GM19397 (cell line): ENCODE data around the gene CECR2.
"Not testable (repeated sequence)": the region's sequence is repeated elsewhere in the genome, so short reads cannot be mapped to it uniquely, and the experiment has no call there.

Source experiments
- ATAC-seq: cut with Tn5 transposase; IDR thresholded peaks from one replicate; pipeline ENCODE4 v1.9.1; 2021; ENCODE audit warnings: mild to moderate bottlenecking, moderate library complexity; ENCODE audit not compliant: unreplicated experiment

The CECR2 gene

DNA sequence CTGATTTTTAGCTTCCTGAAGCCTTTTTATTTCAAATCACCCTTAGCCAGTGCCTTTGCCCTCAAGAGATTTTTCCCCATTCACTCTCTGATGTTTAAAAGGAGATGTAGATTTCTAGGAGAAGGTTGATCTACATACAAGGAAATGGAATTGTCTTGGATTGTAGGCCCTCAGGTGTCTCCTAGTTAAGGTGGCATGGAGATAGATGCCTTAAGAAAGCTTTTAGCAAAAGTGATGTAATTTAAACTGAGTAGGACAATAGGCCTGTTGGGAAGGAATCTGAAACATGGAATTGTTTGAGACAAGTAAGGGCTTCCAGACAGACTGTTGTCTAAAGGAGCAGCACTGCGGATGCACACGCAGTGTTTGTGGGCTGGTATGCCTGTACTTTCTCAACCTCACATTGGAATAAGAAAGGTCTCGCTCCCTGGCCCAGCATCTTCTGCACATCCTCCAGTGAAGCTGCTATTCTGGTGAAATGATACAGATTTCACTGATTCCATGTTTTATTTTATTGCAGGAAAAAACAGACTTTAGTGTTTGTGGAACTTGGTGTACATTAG lies 124.2 kb downstream of the CECR2 start:
- ATAC-seq = no peak

DNA sequence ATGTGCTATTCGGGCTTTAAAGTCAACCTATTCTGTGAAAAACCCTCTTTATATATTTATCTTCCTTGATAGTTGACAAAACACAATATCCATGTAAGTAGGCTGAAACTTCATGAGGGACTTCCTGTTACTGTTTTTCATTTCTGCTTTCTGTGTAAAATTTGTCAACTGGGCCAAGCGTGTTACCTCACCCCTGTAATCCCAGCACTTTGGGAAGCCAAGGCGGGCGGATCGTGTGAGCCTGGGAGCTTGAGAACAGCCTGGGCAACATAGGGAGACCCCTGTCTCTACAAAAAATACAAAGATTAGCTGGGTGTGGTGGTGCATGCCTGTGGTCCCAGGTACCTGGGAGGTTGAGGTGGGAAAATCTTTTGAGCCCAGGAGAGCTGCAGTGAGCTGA lies 127.6 kb downstream of the CECR2 start:
- ATAC-seq = no peak

DNA sequence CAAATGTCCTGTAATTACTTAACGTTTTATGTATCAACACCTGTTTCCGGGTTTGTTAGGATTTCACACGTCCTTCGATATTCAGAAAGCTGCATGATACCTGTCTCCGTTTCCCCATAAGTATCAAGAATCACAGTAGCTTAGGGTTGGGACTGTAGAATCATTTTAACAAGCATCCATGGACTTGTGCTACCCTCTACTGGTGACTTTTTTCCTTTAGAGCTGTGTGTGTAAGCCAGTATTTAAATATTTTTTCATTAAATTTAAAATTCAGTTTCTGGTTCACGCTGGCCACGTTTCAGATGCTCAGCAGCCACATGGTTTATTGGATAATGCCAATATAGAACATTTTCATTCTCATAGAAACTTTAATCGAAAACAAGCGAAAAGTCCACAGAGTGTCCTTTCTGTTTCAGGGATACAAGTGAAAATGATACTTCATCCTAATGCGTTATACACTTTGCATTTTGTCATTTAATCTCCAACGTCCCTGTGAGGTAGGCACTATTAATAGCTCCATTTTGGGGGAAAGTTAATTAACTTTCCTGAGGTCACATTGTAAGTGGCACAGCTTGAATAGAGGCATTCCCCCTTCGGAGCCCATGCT lies 132.5 kb downstream of the CECR2 start:
- no peak for ATAC-seq

DNA sequence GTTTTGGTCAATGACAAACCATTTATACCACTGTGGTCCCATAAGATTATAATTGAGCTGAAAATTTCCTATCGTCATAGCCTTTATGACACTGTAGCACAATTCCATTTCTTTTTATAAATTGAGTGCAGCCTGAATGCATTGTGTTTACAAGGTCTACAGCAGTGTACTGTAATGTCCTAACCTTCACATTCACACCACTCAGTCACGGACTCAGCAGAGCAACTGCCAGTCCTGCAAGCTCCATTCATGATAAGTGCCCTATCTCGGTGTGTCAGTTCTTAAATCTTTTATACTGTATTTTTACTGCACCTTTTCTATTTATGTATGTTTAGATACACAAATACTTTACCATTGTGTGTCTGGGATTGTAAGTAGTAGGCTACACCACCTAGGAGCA lies 138.8 kb downstream of the CECR2 start:
- no peak for ATAC-seq

DNA sequence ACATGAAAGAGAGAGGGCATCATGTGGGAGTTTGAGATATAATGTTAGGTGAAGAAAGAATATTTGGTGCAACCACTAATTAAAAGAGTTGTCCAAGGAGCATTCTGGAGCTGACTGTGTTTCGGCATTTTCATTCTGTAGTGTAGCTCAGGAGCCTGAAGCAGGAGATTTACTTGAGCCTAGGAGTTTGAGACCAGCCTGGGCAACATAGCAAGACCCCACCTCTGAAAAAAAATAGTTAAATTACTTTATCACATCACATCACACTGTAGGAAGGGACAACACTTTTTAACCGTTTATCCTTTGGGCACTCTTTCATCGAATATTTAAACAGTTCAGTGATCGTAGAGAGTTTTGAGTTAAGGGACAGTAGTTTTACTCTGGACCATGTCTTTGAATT lies 143.7 kb downstream of the CECR2 start:
- ATAC-seq = no peak

DNA sequence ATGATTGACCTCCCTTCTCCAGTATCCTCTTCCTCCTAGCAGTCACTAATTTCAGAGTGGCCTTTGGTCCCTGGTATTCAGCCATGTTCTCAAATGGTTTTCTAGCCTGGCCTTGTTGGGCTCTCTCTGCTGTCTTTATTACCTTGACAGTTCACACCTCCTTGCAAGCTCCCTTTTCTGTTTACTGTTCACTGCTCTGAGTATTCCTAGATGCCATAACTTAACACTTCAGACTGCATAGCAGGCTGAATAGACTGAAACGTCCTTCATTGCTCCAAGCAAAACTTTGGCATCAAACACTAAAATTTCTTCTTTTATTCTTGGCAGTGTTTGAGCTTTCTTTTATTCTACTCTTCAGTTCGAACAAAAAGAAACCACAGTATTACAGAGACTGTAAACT lies 144.4 kb downstream of the CECR2 start:
- ATAC-seq = no peak

DNA sequence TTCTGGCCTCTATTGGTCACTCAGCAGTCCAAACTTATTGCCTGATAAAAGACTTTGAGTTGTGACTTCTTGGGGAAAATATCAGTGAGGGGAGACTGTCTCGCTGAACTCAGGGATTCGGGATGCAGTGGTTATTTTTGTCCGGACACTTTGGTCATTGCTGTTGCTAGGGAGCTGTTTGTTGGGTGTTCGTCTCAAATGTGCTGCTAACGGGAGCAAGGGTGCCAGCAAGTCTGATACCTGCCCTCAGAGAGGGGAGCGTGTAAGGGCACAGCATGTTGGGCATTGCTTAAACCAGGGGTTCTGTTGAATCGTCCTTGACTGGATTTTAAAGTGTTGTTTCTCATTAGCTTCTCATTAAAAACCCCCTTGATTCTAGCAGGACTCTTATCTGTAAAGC lies 144.8 kb downstream of the CECR2 start:
- no peak for ATAC-seq

DNA sequence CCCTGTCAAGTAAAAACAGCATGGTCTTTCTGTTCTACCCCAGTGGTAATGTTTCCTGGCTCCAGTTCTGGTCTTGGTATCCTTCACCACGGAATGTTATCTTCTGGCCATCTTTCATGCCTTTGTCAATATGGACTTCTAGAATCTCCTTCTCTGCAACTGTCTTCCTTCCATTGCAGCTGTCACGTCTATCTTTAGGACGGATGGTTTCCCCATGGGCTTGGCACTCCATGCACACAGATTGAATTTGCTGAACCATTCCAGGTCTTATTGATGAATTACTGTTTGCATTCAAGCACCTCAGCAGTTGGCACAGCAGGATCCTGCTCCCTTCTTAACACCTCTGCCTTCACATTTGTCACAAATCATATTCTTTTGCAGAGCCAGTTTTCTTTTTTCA lies 149.1 kb downstream of the CECR2 start:
- no peak for ATAC-seq

DNA sequence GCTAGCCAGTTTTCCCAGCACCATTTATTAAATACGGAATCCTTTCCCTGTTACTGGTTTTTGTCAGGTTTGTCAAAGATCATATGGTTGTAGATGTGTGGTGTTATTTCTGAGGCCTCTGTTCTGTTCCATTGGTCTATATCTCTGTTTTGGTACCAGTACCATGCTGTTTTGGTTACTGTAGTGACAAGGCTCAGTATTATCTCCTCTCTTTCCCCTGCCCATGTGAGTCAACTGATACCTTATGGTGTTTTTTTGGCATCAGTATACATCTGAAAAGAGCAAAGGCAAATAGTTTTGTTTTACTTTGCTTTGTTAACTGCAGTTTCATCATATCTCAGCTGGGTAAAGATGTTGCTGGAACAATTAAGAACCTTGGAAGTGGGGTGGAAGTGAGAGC lies 152.7 kb downstream of the CECR2 start:
- not testable (repeated sequence) for ATAC-seq

DNA sequence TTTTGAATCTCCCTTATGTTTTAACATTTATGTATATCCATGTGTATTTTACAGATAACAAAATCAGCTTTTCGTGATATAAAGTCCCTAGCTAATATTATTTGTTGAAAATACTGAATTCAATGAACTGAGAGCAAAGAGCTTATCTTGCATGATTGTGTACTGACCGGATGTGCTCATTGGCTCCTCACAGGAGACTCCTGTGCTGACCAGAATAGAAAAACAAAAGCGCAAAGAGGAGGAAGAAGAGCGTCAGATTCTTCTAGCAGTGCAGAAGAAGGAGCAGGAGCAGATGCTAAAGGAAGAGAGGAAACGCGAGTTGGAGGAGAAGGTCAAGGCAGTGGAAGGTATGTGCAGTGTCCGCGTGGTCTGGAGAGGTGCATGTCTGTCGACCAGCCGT lies 154.7 kb downstream of the CECR2 start:
- no peak for ATAC-seq

DNA sequence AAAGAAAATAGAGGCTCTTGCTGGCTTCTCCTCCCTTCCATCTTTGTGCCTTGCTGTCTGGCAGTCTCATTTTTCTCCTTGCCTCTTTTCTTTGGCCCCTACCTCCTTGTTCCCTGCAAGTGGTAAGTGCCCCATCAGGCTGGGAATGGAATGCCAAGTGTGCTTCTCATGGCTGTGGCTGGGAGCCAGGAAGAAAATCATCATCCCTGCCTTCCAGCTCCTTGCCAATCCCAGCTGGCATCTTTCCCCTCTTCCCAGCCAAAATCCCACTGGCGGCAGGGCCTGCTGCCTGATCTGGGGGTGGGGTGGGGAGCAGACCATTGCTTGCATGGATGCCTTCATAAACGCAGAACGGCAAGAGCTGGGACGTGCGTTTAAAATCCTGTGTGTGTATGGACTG lies 167.0 kb downstream of the CECR2 start:
- ATAC-seq = no peak

DNA sequence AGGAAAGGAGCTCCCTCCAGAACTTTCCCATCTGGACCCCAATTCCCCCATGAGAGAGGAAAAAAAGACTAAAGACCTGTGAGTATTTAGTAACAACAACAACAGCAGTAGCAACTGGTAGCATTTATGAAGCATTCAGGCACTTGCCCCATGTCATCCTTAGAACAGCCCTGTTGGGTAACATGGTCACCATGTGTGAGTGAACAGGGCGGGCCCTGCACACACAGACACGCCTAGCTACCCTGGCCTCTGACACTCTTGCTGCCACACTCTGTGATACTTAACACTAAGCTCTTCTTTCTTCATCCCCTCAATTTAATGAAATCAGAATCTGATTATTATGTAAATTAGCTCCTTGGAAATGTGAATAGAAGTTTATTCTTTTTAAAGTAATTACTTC lies 167.9 kb downstream of the CECR2 start:
- ATAC-seq = no peak

DNA sequence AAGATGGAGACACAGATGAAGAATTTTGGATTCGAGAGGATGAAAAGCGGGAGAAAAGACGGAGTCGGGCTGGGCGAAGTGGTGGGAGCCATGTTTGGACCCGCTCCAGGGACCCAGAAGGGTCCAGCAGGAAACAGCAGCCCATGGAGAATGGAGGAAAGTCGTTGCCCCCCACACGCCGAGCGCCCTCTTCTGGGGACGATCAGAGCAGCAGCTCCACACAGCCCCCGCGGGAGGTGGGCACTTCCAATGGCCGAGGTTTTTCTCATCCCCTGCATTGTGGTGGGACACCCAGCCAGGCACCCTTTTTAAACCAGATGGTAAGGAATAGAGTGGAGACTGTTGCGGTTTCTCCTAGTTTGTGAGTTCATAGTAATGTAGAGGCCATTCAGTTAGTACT lies 171.2 kb downstream of the CECR2 start:
- ATAC-seq = no peak

DNA sequence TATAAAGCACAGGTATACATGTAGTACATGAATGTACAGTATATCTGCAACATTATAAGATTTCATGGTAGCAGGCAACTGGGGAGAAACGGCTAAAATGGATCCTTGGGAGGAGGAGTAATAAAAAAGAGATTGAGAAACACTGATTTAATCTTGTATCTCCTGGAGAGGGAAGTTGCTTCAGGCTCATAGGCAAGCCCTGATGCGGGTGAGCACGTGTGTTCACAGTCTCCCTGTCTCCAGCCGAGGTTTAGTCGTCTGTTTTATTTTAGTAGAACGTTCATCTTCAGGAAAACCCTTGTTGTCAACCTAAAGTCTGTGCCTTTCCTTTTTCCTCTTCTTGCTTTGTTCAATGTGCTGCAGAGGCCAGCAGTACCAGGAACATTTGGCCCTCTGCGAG lies 172.2 kb downstream of the CECR2 start:
- no peak for ATAC-seq

DNA sequence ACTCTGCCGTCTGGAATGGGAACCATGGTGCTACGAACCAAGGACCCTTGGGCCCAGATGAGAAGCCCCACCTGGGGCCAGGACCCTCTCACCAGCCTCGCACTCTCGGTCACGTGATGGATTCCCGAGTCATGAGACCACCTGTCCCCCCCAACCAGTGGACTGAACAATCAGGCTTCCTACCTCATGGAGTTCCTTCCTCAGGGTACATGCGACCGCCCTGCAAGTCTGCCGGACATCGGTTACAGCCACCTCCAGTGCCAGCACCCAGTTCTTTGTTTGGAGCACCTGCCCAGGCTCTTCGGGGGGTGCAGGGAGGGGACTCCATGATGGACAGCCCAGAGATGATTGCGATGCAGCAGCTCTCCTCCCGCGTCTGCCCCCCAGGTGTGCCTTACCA lies 173.2 kb downstream of the CECR2 start:
- no peak for ATAC-seq

DNA sequence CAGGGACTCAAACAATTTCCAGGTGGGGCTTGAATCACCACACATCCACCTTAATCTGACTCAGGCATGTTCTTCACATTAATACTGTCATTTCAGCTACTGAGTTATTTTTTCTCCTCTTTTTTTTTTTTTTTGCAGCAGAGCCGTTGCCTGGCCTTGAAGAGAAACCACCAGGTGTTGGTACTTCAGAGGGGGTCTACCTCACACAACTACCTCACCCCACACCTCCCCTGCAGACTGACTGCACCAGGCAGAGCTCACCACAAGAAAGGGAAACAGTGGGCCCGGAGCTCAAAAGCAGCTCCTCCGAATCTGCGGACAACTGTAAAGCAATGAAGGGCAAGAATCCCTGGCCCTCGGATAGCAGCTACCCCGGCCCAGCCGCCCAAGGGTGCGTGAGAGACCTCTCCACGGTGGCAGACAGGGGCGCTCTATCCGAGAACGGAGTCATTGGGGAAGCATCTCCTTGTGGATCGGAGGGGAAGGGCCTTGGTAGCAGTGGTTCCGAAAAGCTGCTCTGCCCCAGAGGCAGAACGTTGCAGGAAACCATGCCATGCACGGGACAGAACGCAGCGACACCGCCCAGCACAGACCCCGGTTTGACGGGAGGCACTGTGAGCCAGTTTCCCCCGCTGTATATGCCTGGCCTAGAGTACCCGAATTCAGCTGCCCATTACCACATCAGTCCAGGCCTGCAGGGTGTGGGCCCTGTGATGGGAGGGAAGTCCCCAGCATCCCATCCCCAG lies 178.9 kb downstream of the CECR2 start:
- ATAC-seq = no peak

DNA sequence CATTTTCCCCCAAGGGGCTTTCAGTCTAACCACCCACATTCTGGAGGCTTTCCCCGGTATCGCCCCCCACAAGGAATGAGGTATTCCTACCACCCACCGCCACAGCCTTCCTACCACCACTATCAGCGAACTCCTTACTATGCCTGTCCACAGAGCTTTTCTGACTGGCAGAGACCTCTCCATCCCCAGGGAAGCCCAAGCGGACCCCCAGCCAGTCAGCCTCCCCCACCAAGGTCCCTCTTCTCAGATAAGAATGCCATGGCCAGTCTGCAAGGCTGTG lies 179.4 kb downstream of the CECR2 start:
- no peak for ATAC-seq

DNA sequence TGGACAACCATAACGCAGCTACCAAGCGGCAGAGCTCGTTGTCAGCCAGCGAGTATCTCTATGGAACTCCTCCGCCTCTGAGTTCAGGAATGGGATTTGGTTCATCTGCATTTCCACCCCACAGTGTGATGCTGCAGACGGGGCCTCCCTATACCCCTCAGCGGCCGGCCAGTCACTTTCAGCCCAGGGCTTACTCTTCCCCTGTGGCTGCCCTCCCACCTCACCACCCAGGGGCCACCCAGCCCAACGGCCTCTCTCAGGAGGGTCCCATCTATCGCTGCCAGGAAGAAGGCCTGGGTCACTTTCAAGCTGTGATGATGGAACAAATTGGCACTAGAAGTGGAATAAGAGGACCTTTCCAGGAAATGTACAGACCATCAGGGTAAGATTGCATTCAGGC lies 179.9 kb downstream of the CECR2 start:
- ATAC-seq = no peak

DNA sequence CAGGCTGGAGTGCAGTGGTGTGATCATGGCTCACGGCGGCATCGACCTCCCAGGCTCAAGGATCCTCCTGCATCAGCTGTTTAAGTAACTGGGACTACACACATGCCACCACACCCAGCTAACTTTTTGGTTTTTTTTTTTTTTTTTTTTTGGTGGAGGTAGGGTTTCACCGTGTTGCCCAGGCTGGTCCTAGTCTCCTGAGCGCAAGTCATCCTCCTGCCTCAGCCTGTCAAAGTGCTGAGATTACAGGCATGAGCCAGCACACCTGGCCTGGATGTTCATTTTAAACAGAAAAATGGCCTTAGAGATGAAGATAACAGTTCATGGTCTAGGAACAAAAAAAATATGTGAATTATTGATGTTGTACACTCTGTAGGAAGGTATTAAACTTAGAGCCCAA lies 180.4 kb downstream of the CECR2 start:
- no peak for ATAC-seq

DNA sequence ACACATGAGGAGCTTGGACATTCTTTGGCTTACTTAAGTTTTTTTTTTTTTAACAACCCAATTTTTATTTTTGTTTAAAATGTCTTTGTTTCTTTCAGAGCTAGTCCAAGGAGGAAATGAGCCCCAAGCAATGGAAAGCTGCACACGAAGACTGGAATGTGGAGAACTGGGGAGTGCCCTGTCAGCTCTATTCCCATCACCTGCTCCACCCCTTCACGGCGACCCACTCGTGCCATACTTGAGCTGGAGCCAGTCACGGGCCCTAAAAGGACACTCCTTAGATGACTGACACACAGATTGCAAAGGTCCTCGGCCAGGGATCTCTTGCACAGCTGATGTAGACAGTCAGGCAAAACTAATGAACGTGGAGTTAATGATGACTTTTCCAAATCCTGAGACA lies 183.5 kb downstream of the CECR2 start:
- ATAC-seq = no peak

DNA sequence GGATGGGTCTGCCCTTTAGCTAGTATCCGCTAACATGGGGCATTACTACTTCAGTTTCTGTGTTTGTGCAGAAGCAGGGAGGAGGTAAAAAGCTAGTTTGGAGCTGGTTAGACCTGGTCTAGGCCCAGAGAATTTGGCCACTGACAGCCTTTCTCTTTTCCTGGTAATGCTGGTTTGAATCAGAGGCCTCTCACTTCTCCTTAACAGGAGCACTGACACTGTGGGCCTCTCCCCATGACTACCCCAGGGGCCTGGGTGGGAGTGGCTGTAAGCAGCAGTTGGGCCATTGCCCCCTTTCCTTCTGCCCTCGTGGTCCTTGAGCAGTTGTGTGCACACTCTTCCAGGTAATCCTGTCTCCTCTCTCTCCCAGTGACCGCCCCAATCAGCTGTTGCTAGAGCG lies 185.6 kb downstream of the CECR2 start:
- no peak for ATAC-seq

DNA sequence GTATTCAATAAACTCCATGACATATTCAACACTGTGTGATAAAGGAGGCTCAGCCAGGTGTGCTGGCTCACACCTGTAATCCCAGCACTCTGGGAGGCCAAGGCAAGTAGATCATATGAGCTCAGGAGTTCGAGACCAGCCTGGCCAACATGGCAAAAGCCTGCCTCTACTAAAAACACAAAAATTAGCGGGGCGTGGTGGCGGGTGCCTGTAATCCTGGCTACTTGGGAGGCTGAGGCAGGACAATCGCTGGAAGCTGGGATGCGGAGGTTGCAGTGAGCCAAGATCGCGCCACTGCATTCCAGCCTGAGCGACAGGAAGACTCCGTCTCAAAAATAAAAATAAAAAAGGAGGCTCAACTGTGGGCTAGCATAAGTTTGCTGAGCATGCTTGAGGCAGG lies 189.9 kb downstream of the CECR2 start:
- no peak for ATAC-seq
